WERI-Rb-1 (cell line): ENCODE measurements around the gene WIPF2.
A peak's percentile ranks its signal among the peaks of the same experiment; 100 is the strongest.

ENCODE experiments used
- DNase-seq: peaks from one replicate; pipeline ENCODE4 v3.0.0-alpha.2; 2020
- H3K27ac ChIP-seq: fragments of 250-450 bp; sonication (Bioruptor Pico); 2 replicates; pipeline ENCODE4 v1.5.1; 2020; ENCODE audit warnings: mild to moderate bottlenecking, moderate library complexity
- H3K27me3 ChIP-seq: fragments of 250-450 bp; sonication (Bioruptor Pico); 2 replicates; pipeline ENCODE4 v1.5.1; 2021; ENCODE audit warnings: mild to moderate bottlenecking, low read depth, moderate library complexity; ENCODE audit not compliant: insufficient read depth, severe bottlenecking
- H3K36me3 ChIP-seq: fragments of 250-450 bp; sonication (Bioruptor Pico); 2 replicates; pipeline ENCODE4 v1.5.1; 2020; ENCODE audit warnings: mild to moderate bottlenecking, moderate library complexity
- H3K4me3 ChIP-seq: 2 replicates; pipeline ENCODE4 v1.5.1; 2011; ENCODE audit warnings: low read depth, mild to moderate bottlenecking, control low read depth, low read length
- H3K9me3 ChIP-seq: fragments of 250-450 bp; sonication (Bioruptor Pico); 2 replicates; pipeline ENCODE4 v1.5.1; 2021; ENCODE audit warnings: mild to moderate bottlenecking, moderate library complexity; ENCODE audit not compliant: severe bottlenecking
- TF ChIP-seq, protein P1 (sequence below): IDR thresholded peaks from 2 replicates; pipeline ENCODE4 v1.5.1; 2011; ENCODE audit warnings: low read depth, mild to moderate bottlenecking, control low read depth, inconsistent platforms, low read length

Gene WIPF2

DNA sequence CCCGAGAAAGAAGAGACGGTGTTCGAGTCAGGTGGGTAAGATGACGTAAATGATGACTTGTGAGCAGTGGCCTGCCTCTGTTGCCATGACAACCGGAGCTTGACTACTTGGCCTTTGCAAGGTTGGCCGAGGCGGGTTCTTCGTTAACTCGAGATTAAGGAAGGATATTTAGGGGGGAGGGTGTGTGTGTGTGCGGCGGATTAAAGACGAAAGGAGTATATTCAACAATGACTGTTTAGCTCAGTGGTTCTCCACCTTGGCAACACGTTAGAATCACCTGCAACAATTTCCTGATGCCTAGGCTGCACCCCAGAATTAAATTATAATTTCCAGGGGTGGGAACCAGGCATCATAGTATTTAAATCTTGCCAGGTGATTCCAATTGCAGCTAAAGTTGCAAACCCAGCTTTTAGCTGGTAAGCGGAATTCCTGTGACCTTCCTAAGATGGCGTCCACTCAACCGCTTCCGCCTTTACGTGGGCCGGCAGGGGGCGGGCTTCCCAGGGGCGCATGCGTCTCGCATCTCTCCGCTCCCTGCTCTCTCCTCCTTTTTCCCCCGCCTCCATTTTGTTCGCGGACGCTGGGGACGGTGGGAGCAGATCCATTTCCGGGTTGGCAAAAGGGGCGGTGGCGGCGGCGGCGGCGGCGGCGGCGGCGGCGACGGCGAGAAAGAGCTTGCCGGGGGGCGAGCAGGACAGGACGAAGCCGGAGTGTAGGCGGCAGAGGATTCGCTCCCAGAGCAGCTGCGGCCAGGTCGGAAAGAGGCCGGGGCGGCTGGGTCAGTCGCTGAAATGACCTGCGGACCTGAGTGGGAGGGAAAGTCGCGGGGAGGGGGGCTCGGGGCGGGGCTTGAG, at the start of gene WIPF2:
Gene WIPF2 (plus strand): TSS at position 565 of the 854 bp plus-strand sequence. CDS start 37,156 bp downstream, outside the sequence.
- no peaks in the 10 kb centered on the region for H3K9me3 ChIP-seq
- peak; percentile 100 for DNase-seq
- peaks cover 5% of the 10 kb centered on the region for H3K36me3 ChIP-seq
- TF ChIP-seq, protein P1, sequence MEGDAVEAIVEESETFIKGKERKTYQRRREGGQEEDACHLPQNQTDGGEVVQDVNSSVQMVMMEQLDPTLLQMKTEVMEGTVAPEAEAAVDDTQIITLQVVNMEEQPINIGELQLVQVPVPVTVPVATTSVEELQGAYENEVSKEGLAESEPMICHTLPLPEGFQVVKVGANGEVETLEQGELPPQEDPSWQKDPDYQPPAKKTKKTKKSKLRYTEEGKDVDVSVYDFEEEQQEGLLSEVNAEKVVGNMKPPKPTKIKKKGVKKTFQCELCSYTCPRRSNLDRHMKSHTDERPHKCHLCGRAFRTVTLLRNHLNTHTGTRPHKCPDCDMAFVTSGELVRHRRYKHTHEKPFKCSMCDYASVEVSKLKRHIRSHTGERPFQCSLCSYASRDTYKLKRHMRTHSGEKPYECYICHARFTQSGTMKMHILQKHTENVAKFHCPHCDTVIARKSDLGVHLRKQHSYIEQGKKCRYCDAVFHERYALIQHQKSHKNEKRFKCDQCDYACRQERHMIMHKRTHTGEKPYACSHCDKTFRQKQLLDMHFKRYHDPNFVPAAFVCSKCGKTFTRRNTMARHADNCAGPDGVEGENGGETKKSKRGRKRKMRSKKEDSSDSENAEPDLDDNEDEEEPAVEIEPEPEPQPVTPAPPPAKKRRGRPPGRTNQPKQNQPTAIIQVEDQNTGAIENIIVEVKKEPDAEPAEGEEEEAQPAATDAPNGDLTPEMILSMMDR = peak; percentile 81
- H3K27ac ChIP-seq = peak within 1 kb of the TSS; percentile 78
- no peaks in the 10 kb centered on the region for H3K27me3 ChIP-seq
- peak within 1 kb of the TSS; percentile 95 for H3K4me3 ChIP-seq

DNA sequence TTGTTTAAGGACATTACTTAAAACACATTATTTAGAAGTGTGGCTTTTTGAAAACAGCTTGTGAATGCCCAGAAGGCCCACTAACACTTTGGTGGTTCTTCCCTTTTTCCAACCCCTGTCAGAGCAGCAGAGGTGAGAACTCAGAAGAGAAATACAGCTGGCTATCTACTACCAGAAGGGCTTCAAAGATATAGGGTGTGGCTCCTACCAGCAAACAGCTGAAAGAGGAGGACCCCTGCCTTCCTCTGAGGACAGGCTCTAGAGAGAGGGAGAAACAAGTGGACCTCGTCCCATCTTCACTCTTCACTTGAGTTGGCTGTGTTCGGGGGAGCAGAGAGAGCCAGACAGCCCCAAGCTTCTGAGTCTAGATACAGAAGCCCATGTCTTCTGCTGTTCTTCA, 48.8 kb upstream of the WIPF2 start:
- no peaks in the 10 kb centered on the region for H3K27me3 ChIP-seq
- H3K27ac ChIP-seq = no peak overlapping the region
- TF ChIP-seq, protein P1 = no peak
- H3K9me3 ChIP-seq = no peaks in the 10 kb centered on the region
- no peak overlapping the region for H3K4me3 ChIP-seq
- H3K36me3 ChIP-seq = peaks cover 94% of the 10 kb centered on the region
- no peak for DNase-seq

GRCh38 chr17:40171750-40172149, 47.4 kb upstream of the WIPF2 start:
- TF ChIP-seq, protein P1 = no peak
- no peak overlapping the region for H3K27ac ChIP-seq
- DNase-seq = no peak
- H3K36me3 ChIP-seq = peaks cover 96% of the 10 kb centered on the region
- H3K27me3 ChIP-seq = no peaks in the 10 kb centered on the region
- H3K4me3 ChIP-seq = no peak overlapping the region
- no peaks in the 10 kb centered on the region for H3K9me3 ChIP-seq

DNA sequence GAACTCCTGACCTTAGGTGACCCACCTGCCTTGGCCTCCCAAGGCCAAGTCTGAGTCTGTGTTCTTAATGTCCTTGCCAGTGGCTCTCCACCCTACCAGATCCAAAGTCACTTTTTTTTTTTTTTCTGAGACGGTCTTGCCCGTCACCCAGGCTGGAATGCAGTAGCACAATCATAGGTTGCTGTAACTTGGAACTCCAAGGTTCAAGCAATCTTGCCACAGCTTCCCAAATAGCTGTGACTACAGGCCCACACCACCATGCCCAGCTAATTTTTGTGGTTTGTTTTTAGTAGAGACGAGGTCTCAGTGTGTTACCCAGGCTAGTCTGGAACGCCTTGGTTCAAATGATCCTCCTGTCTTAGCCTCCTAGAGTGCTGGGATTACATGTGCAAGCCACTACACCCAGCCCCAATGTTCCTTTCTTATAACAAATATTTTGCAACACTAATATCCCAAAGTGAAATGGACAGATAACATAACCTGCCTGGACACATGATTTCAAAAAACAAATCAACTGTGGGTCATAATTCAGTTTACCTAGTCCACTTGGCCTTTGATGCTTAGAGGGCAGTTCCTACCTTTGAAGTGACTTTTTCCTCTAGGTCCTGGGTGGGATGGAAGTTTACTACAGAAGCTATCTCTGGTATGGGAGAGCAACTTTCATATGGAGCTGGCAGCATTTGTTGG, 45.9 kb upstream of the WIPF2 start:
- Histone ChIP-seq H3K27ac (no peak overlapping the region), H3K4me3 (no peak overlapping the region), H3K27me3 (no peaks in the 10 kb centered on the region), H3K36me3 (peaks cover 86% of the 10 kb centered on the region), H3K9me3 (no peaks in the 10 kb centered on the region)
- TF ChIP-seq, protein P1 = no peak
- no peak for DNase-seq

DNA sequence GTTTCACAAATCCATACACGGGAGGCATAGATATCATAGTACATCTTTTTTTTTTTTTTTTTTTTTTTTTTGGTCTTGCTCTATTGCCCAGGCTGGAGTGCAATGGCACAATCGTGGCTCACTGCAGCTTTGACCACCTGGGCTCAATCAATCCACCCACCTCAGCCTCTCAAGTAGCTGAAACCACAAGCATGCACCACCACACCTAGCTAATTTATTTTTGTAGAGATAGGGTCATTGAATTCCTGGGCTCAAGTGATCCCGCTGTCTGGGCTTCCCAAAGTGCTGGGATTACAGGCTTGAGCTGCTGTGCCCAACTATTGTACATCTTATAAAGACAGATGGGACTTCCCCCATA, 45.3 kb upstream of the WIPF2 start:
- Histone ChIP-seq H3K27ac (no peak overlapping the region), H3K36me3 (peaks cover 86% of the 10 kb centered on the region), H3K27me3 (no peaks in the 10 kb centered on the region), H3K9me3 (no peaks in the 10 kb centered on the region), H3K4me3 (no peak overlapping the region)
- DNase-seq = no peak
- TF ChIP-seq, protein P1 = no peak
